K562 (cell line): ENCODE measurements around the gene ASB7.

ENCODE experiments used
- GTF2F1 ChIP-seq: IDR thresholded peaks from 2 replicates; pipeline ENCODE4 v1.6.1; 2011; ENCODE audit warnings: low read depth, low read length, improper control_type of control experiment
- POLR2A ChIP-seq: fragments of 450-650 bp; conservative IDR thresholded peaks from 2 replicates; pipeline ENCODE4 v1.6.1; 2016
- ZNF407 ChIP-seq: fragments of 450-650 bp; IDR thresholded peaks from 2 replicates; pipeline ENCODE4 v1.6.1; 2016; ENCODE audit warnings: low read depth
- TF ChIP-seq, protein P1 (sequence below), 3 experiments: IDR thresholded peaks in 2 of 3; conservative IDR thresholded peaks in 1 of 3; 2 replicates each; pipeline ENCODE4 v1.5.1; 2011 to 2012; ENCODE audit warnings: low read length in 3 of 3, mild to moderate bottlenecking in 3 of 3, control low read depth in 2 of 3, improper control_type of control experiment in 1 of 3, inconsistent platforms in 1 of 3, low read depth in 1 of 3, mixed read lengths in 1 of 3, moderate library complexity in 1 of 3; ENCODE audit not compliant: insufficient read depth in 2 of 3

GRCh38 chr15:100597862-100598261 is 4.5 kb upstream of the ASB7 start:
- TF ChIP-seq POLR2A: no peak
- no peak for TF ChIP-seq ZNF407
- TF ChIP-seq, protein P1, sequence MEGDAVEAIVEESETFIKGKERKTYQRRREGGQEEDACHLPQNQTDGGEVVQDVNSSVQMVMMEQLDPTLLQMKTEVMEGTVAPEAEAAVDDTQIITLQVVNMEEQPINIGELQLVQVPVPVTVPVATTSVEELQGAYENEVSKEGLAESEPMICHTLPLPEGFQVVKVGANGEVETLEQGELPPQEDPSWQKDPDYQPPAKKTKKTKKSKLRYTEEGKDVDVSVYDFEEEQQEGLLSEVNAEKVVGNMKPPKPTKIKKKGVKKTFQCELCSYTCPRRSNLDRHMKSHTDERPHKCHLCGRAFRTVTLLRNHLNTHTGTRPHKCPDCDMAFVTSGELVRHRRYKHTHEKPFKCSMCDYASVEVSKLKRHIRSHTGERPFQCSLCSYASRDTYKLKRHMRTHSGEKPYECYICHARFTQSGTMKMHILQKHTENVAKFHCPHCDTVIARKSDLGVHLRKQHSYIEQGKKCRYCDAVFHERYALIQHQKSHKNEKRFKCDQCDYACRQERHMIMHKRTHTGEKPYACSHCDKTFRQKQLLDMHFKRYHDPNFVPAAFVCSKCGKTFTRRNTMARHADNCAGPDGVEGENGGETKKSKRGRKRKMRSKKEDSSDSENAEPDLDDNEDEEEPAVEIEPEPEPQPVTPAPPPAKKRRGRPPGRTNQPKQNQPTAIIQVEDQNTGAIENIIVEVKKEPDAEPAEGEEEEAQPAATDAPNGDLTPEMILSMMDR (IDR thresholded peaks at IDR 0.05 in 2 of 3, conservative IDR thresholded peaks at IDR 0.05 in 1 of 3; ENCODE audit: insufficient read depth in 2 of 3, low read depth in 1 of 3, low read length in 3 of 3): no peak
- TF ChIP-seq GTF2F1: no peak
